A549 (cell line): Measurements from ENCODE around the gene CLCNKA.

Experiments
- EP300 ChIP-seq, 2 experiments: fragments of >200 bp; sonication (Bioruptor Twin); formaldehyde crosslinking; IDR thresholded peaks; 2 replicates in 1 of 2; 3 replicates in 1 of 2; pipeline ENCODE4 v1.6.1; 2016 to 2017
- ESRRA ChIP-seq: fragments of 150-350 bp; IDR thresholded peaks from 2 replicates; pipeline ENCODE4 v1.6.1; 2014; ENCODE audit warnings: mild to moderate bottlenecking, low read length, borderline replicate concordance
- FOSL2 ChIP-seq, 2 experiments: fragments of 450-650 bp in 1 of 2; fragments of >200 bp in 1 of 2; sonication (Bioruptor Twin) in 1 of 2; formaldehyde crosslinking; IDR thresholded peaks; 2 replicates each; pipeline versions ENCODE4 v1.5.0 to v1.6.1; 2016 to 2020; ENCODE audit warnings: mild to moderate bottlenecking in 1 of 2, moderate library complexity in 1 of 2
- POLR2A ChIP-seq: IDR thresholded peaks from 2 replicates; pipeline ENCODE4 v1.6.1; 2012; ENCODE audit warnings: mild to moderate bottlenecking, low read length
- SREBF2 ChIP-seq: fragments of 450-650 bp; IDR thresholded peaks from 2 replicates; pipeline ENCODE4 v1.6.1; 2014; ENCODE audit warnings: mild to moderate bottlenecking, moderate library complexity
- TP53 ChIP-seq: fragments of 250-450 bp; sonication (Bioruptor Pico); IDR thresholded peaks from 2 replicates; pipeline ENCODE4 v1.5.0; 2021; ENCODE audit warnings: mild to moderate bottlenecking, moderate library complexity
- TF ChIP-seq, protein P1 (sequence below): fragments of >200 bp; sonication (Bioruptor Twin); formaldehyde crosslinking; IDR thresholded peaks from 3 replicates; pipeline ENCODE4 v1.5.1; 2016
- TF ChIP-seq, protein P2 (sequence below): fragments of 200-600 bp; sonication (generic); IDR thresholded peaks from 2 replicates; pipeline ENCODE4 v1.6.1; 2016; ENCODE audit warnings: antibody characterized with exemption, mild to moderate bottlenecking, moderate library complexity
- TF ChIP-seq, protein P3 (sequence below): fragments of 450-650 bp; IDR thresholded peaks from 2 replicates; pipeline ENCODE4 v1.6.1; 2014; ENCODE audit warnings: antibody characterized with exemption

- TF ChIP-seq, protein P1, sequence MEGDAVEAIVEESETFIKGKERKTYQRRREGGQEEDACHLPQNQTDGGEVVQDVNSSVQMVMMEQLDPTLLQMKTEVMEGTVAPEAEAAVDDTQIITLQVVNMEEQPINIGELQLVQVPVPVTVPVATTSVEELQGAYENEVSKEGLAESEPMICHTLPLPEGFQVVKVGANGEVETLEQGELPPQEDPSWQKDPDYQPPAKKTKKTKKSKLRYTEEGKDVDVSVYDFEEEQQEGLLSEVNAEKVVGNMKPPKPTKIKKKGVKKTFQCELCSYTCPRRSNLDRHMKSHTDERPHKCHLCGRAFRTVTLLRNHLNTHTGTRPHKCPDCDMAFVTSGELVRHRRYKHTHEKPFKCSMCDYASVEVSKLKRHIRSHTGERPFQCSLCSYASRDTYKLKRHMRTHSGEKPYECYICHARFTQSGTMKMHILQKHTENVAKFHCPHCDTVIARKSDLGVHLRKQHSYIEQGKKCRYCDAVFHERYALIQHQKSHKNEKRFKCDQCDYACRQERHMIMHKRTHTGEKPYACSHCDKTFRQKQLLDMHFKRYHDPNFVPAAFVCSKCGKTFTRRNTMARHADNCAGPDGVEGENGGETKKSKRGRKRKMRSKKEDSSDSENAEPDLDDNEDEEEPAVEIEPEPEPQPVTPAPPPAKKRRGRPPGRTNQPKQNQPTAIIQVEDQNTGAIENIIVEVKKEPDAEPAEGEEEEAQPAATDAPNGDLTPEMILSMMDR = no peak
- no peak for TF ChIP-seq EP300 (IDR thresholded peaks at IDR 0.05)
- no peak for TF ChIP-seq FOSL2 (IDR thresholded peaks at IDR 0.05)
- TF ChIP-seq FOSL2 (CRISPR knock-in tag; IDR thresholded peaks at IDR 0.05) = no peak
- TF ChIP-seq SREBF2 = no peak
- no peak for TF ChIP-seq POLR2A
- no peak for TF ChIP-seq TP53 (CRISPR knock-in tag)
- TF ChIP-seq ESRRA = no peak
- TF ChIP-seq, protein P2, sequence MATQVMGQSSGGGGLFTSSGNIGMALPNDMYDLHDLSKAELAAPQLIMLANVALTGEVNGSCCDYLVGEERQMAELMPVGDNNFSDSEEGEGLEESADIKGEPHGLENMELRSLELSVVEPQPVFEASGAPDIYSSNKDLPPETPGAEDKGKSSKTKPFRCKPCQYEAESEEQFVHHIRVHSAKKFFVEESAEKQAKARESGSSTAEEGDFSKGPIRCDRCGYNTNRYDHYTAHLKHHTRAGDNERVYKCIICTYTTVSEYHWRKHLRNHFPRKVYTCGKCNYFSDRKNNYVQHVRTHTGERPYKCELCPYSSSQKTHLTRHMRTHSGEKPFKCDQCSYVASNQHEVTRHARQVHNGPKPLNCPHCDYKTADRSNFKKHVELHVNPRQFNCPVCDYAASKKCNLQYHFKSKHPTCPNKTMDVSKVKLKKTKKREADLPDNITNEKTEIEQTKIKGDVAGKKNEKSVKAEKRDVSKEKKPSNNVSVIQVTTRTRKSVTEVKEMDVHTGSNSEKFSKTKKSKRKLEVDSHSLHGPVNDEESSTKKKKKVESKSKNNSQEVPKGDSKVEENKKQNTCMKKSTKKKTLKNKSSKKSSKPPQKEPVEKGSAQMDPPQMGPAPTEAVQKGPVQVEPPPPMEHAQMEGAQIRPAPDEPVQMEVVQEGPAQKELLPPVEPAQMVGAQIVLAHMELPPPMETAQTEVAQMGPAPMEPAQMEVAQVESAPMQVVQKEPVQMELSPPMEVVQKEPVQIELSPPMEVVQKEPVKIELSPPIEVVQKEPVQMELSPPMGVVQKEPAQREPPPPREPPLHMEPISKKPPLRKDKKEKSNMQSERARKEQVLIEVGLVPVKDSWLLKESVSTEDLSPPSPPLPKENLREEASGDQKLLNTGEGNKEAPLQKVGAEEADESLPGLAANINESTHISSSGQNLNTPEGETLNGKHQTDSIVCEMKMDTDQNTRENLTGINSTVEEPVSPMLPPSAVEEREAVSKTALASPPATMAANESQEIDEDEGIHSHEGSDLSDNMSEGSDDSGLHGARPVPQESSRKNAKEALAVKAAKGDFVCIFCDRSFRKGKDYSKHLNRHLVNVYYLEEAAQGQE = no peak
- TF ChIP-seq, protein P3, sequence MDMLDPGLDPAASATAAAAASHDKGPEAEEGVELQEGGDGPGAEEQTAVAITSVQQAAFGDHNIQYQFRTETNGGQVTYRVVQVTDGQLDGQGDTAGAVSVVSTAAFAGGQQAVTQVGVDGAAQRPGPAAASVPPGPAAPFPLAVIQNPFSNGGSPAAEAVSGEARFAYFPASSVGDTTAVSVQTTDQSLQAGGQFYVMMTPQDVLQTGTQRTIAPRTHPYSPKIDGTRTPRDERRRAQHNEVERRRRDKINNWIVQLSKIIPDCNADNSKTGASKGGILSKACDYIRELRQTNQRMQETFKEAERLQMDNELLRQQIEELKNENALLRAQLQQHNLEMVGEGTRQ = no peak
These were observed 30.2 kb upstream of the CLCNKA start for GRCh38 chr1:15991427-15992186.
